Erythroblast (primary cell): ENCODE results near the gene ZCCHC4.

Source experiments
- GATA1 ChIP-seq: IDR thresholded peaks from 2 replicates; pipeline ENCODE4 v1.6.1; 2011; ENCODE audit warnings: low read depth, mild to moderate bottlenecking, control low read depth, low read length, moderate library complexity
- POLR2A ChIP-seq: IDR thresholded peaks from 2 replicates; pipeline ENCODE4 v1.6.1; 2011; ENCODE audit warnings: mild to moderate bottlenecking, low read length

DNA sequence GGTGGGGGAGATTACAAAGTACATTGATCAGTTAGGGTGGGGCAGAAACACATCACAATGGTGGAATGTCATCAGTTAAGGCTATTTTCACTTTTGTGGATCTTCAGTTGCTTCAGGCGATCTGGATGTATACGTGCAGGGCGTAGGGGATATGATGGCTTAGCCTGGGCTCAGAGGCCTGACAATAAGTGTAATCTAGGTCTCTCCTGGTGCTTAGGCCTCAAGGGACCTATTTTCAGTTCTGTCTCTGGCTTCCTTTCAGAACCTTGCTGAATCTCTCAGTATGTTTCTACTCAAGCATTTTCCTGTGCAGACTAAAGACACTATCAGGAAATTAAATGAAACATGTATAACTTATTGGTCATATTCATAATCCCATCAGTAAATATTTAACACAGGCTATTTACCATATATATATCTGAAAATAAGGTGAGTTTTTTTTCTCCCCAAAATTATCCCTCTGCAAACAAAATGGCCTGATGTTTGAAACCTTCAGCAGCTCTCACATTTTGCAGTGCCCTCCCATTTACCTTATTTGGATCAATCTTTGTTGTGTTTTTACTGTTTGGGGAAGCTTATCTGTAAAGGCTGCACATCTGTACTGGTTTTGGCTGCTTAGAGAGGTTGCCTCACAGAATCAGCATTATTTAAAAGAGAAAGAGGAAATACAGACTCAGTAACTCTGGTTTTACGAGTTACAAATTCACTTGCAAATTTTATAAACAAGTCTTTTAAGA, 2.3 kb upstream of the ZCCHC4 start:
- TF ChIP-seq GATA1 (no peak), POLR2A (no peak)
